OCI-LY1 (cell line): ENCODE results near the gene DTNB.

Experiments
- H2AFZ ChIP-seq: fragments of 200-600 bp; sonication (generic), shearing (Covaris generic); 2 replicates; pipeline ENCODE4 v1.6.0; 2014; ENCODE audit warnings: antibody characterized with exemption, mild to moderate bottlenecking, low read length
- H3F3A ChIP-seq: fragments of 200-600 bp; sonication (generic), shearing (Covaris generic); 2 replicates; pipeline ENCODE4 v1.6.0; 2014; ENCODE audit warnings: mild to moderate bottlenecking, antibody characterized with exemption, low read length, moderate library complexity; ENCODE audit not compliant: insufficient read depth
- H3K27ac ChIP-seq: fragments of 200-600 bp; sonication (generic); 2 replicates; pipeline ENCODE4 v1.5.1; 2014; ENCODE audit warnings: low read length, mixed run types, mild to moderate bottlenecking, low read depth; ENCODE audit not compliant: poor library complexity, severe bottlenecking
- H3K27me3 ChIP-seq: fragments of 200-600 bp; sonication (generic); 2 replicates; pipeline ENCODE4 v1.6.0; 2014; ENCODE audit warnings: antibody characterized with exemption, mild to moderate bottlenecking, low read length, moderate library complexity; ENCODE audit not compliant: insufficient read depth
- H3K36me3 ChIP-seq: fragments of 200-600 bp; sonication (generic); 2 replicates; pipeline ENCODE4 v1.6.1; 2014; ENCODE audit warnings: mild to moderate bottlenecking, antibody characterized with exemption, low read length, moderate library complexity, mixed read lengths; ENCODE audit not compliant: insufficient read depth
- H3K4me1 ChIP-seq: fragments of 200-600 bp; sonication (generic); 2 replicates; pipeline ENCODE4 v1.5.1; 2014; ENCODE audit warnings: mild to moderate bottlenecking, low read length, moderate library complexity; ENCODE audit not compliant: insufficient read depth, severe bottlenecking
- H3K4me2 ChIP-seq: fragments of 200-600 bp; sonication (generic), shearing (Covaris generic); 2 replicates; pipeline ENCODE4 v1.6.1; 2014; ENCODE audit warnings: low read length
- H3K4me3 ChIP-seq: fragments of 200-600 bp; sonication (generic); 2 replicates; pipeline ENCODE4 v1.5.1; 2014; ENCODE audit warnings: low read length, low read depth, mild to moderate bottlenecking, mixed read lengths; ENCODE audit not compliant: poor library complexity, severe bottlenecking
- H3K79me2 ChIP-seq: fragments of 200-600 bp; shearing (Covaris generic); 2 replicates; pipeline ENCODE4 v1.6.1; 2016; ENCODE audit warnings: mixed run types, low read length, mixed read lengths; ENCODE audit not compliant: insufficient read depth
- H3K9ac ChIP-seq: fragments of 200-600 bp; sonication (generic), shearing (Covaris generic); 2 replicates; pipeline ENCODE4 v1.6.1; 2014; ENCODE audit warnings: mild to moderate bottlenecking, low read length, mixed read lengths
- H3K9me2 ChIP-seq: fragments of 200-600 bp; sonication (generic), shearing (Covaris generic); 2 replicates; pipeline ENCODE4 v1.6.1; 2014; ENCODE audit warnings: low read depth, mild to moderate bottlenecking, low read length, mixed read lengths
- H3K9me3 ChIP-seq: fragments of 200-600 bp; shearing (Covaris generic); 2 replicates; pipeline ENCODE4 v1.6.1; 2014; ENCODE audit warnings: low read length, mixed read lengths
- H4K20me1 ChIP-seq: fragments of 200-600 bp; sonication (generic), shearing (Covaris generic); 2 replicates; pipeline ENCODE4 v1.6.0; 2016; ENCODE audit warnings: mild to moderate bottlenecking, low read length; ENCODE audit not compliant: insufficient read depth
- EZH2 ChIP-seq: fragments of 200-600 bp; sonication (generic), shearing (Covaris generic); IDR thresholded peaks from 2 replicates; pipeline ENCODE4 v1.8.0; 2017; ENCODE audit warnings: borderline replicate concordance, mixed run types, mild to moderate bottlenecking, antibody characterized with exemption, low read length, moderate library complexity, mixed read lengths
- TF ChIP-seq, protein P1 (sequence below): fragments of 200-600 bp; sonication (generic), shearing (Covaris generic); IDR thresholded peaks from 2 replicates; pipeline ENCODE4 v1.5.1; 2017; ENCODE audit warnings: mild to moderate bottlenecking, antibody characterized with exemption, low read length, moderate library complexity, mixed read lengths

The DTNB gene

DNA sequence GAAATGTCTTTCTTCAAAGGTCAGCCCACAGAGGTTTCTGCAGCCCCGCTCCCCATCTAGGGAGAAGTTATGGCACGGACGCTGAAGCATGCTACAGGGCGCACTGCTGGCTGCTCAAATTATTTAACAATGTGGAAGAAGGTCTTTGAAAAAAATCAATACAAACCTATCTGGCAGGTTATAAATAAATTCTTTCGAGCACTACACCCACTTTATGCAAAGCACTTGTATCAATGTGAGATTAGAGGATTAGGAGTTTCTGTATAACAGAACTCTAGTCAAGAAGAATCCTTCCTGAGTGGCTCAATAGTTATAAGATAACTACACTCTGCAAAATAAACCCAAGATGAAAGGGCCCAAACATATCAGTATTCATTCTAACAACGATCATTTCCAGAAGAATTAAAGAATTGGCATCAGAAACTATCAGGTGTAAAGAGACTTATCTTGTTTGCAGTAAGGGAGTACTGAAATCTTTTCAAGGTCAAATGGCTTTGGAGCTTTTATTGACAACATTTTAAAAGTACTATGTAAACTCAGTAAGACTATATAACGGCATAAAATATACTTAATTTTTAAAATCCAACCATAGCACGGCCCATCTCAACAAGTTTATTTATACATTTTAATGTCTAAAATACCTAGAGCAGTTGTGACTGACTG is 228.6 kb downstream of the DTNB start:
- Histone ChIP-seq H3F3A (no peaks in the 10 kb centered on the region), H3K4me3 (no peak overlapping the region), H3K79me2 (no peaks in the 10 kb centered on the region), H3K9me3 (no peaks in the 10 kb centered on the region), H3K4me1 (no peaks in the 10 kb centered on the region), H3K27ac (no peak overlapping the region), H3K4me2 (no peak overlapping the region), H3K9me2 (no peaks in the 10 kb centered on the region), H4K20me1 (no peaks in the 10 kb centered on the region), H2AFZ (no peak overlapping the region), H3K9ac (no peak overlapping the region), H3K27me3 (no peaks in the 10 kb centered on the region), H3K36me3 (no peaks in the 10 kb centered on the region)
- no peak for TF ChIP-seq EZH2
- TF ChIP-seq, protein P1, sequence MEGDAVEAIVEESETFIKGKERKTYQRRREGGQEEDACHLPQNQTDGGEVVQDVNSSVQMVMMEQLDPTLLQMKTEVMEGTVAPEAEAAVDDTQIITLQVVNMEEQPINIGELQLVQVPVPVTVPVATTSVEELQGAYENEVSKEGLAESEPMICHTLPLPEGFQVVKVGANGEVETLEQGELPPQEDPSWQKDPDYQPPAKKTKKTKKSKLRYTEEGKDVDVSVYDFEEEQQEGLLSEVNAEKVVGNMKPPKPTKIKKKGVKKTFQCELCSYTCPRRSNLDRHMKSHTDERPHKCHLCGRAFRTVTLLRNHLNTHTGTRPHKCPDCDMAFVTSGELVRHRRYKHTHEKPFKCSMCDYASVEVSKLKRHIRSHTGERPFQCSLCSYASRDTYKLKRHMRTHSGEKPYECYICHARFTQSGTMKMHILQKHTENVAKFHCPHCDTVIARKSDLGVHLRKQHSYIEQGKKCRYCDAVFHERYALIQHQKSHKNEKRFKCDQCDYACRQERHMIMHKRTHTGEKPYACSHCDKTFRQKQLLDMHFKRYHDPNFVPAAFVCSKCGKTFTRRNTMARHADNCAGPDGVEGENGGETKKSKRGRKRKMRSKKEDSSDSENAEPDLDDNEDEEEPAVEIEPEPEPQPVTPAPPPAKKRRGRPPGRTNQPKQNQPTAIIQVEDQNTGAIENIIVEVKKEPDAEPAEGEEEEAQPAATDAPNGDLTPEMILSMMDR, result no peak

DNA sequence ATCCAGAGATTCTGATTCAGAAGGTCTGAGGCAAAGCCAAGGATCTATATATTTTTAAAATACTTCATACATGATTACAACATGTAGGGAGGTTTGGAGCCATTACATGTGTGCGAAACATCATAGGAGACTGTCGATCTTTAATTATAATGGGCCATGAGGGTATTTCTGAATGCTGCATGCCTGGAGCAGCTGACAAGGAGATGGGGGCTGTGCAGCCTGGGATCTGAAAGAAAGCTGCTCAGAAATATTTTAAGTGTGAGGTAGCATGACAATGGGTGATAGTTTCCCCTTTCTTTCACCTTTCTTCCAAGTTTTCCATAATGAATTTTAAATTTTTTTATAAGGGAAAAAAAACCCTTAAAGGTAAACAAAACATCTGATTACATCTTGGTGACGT is 229.6 kb downstream of the DTNB start:
- H3K27ac ChIP-seq, result no peak overlapping the region
- H3K79me2 ChIP-seq, result no peaks in the 10 kb centered on the region
- no peak overlapping the region for H3K4me3 ChIP-seq
- H3K9me2 ChIP-seq, result no peaks in the 10 kb centered on the region
- no peak overlapping the region for H3K9ac ChIP-seq
- H3K36me3 ChIP-seq, result no peaks in the 10 kb centered on the region
- no peak overlapping the region for H3K4me2 ChIP-seq
- H3K9me3 ChIP-seq, result no peaks in the 10 kb centered on the region
- no peaks in the 10 kb centered on the region for H4K20me1 ChIP-seq
- H2AFZ ChIP-seq, result no peak overlapping the region
- no peak for TF ChIP-seq EZH2
- TF ChIP-seq, protein P1, result no peak
- no peaks in the 10 kb centered on the region for H3F3A ChIP-seq
- no peaks in the 10 kb centered on the region for H3K4me1 ChIP-seq
- no peaks in the 10 kb centered on the region for H3K27me3 ChIP-seq

DNA sequence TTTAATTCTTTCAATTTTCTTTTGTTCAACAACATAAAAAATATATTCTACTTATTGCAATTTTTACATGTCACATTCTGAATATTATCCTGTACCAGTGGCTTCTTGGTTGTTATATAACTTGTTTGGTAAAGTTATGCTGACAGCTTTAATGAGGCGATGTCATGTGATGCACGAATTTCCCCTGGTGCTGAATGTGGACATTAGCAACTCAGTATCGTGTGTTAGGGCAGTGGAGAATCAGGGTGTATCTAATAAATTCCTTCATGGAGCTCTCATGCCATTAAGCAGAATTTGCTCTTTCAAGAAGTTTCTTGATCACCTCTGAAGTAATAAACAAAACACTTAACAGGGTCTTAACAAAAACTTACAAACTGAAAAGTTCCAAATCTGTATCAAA is 232.0 kb downstream of the DTNB start:
- no peaks in the 10 kb centered on the region for H3K9me3 ChIP-seq
- no peaks in the 10 kb centered on the region for H3K36me3 ChIP-seq
- H3K27ac ChIP-seq, result no peak overlapping the region
- no peaks in the 10 kb centered on the region for H4K20me1 ChIP-seq
- H3K27me3 ChIP-seq, result no peaks in the 10 kb centered on the region
- H3K79me2 ChIP-seq, result no peaks in the 10 kb centered on the region
- TF ChIP-seq, protein P1, result no peak
- no peak for TF ChIP-seq EZH2
- no peak overlapping the region for H3K9ac ChIP-seq
- no peak overlapping the region for H3K4me3 ChIP-seq
- no peaks in the 10 kb centered on the region for H3F3A ChIP-seq
- no peaks in the 10 kb centered on the region for H3K4me1 ChIP-seq
- H3K9me2 ChIP-seq, result no peaks in the 10 kb centered on the region
- no peak overlapping the region for H3K4me2 ChIP-seq
- no peak overlapping the region for H2AFZ ChIP-seq
